Fibroblast of lung (primary cell): ENCODE data around the gene GIMAP8. TPM values are rescaled to one million over a fixed set of nuclear protein-coding genes. Genes with fewer than 3 reads are reported as not detected.

Experiments
- DNase-seq, 2 donors: peaks; one replicate each; pipeline versions ENCODE4 v3.0.0 to v3.0.0-alpha.2; 2010; ENCODE audit warnings: low read depth in 2 of 2
- H2AFZ ChIP-seq: 2 replicates; pipeline ENCODE4 v1.5.1; 2012; ENCODE audit warnings: low read length, control low read depth, inconsistent platforms
- H3K27ac ChIP-seq: 2 replicates; pipeline ENCODE4 v1.5.1; 2011; ENCODE audit warnings: low read length, control low read depth; ENCODE audit not compliant: insufficient read depth
- H3K27me3 ChIP-seq: 2 replicates; pipeline ENCODE4 v1.5.1; 2011; ENCODE audit warnings: mild to moderate bottlenecking, low read length; ENCODE audit not compliant: control insufficient read depth, insufficient read depth
- H3K36me3 ChIP-seq: 2 replicates; pipeline ENCODE4 v1.5.1; 2011; ENCODE audit warnings: low read length; ENCODE audit not compliant: control insufficient read depth, insufficient read depth
- H3K4me1 ChIP-seq: 2 replicates; pipeline ENCODE4 v1.5.1; 2011; ENCODE audit warnings: low read length; ENCODE audit not compliant: control insufficient read depth, insufficient read depth; ENCODE audit errors: extremely low read depth
- H3K4me2 ChIP-seq: 2 replicates; pipeline ENCODE4 v1.5.1; 2011; ENCODE audit warnings: low read length, control low read depth; ENCODE audit not compliant: insufficient read depth; ENCODE audit errors: extremely low read depth
- H3K4me3 ChIP-seq, 4 experiments: fragments of 200-600 bp in 1 of 4; sonication (generic) in 1 of 4; replicated peaks in 1 of 4; 2 replicates each; pipeline ENCODE4 v1.5.1; 2011 to 2016; ENCODE audit warnings: low read length in 4 of 4, low read depth in 3 of 4, mild to moderate bottlenecking in 3 of 4, control low read depth in 2 of 4, inconsistent platforms in 1 of 4, mixed read lengths in 1 of 4; ENCODE audit not compliant: insufficient read depth in 1 of 4; ENCODE audit errors: control extremely low read depth in 1 of 4
- H3K79me2 ChIP-seq: 2 replicates; pipeline ENCODE4 v1.5.1; 2012; ENCODE audit warnings: mild to moderate bottlenecking, low read length, inconsistent platforms; ENCODE audit not compliant: control insufficient read depth, insufficient read depth
- H3K9ac ChIP-seq: 2 replicates; pipeline ENCODE4 v1.5.1; 2011; ENCODE audit warnings: mild to moderate bottlenecking, low read length, control low read depth; ENCODE audit not compliant: insufficient read depth
- H3K9me3 ChIP-seq: 2 replicates; pipeline ENCODE4 v1.5.1; 2012; ENCODE audit warnings: low read depth, low read length; ENCODE audit not compliant: control insufficient read depth, insufficient read depth
- H4K20me1 ChIP-seq: 2 replicates; pipeline ENCODE4 v1.5.1; 2011; ENCODE audit warnings: low read length; ENCODE audit not compliant: control insufficient read depth, insufficient read depth; ENCODE audit errors: extremely low read depth
- EZH2 ChIP-seq: IDR thresholded peaks from 2 replicates; pipeline ENCODE4 v1.5.1; 2012; ENCODE audit warnings: low read length, control low read depth, mild to moderate bottlenecking; ENCODE audit errors: missing control alignments
- polyA plus RNA-seq, 2 donors: library from polyadenylated mRNA; depleted of rRNA in 1 of 2; stranded (reverse) in 1 of 2; unstranded in 1 of 2; fragments of >200 nt; gene quantifications; 2 replicates each; pipeline ENCODE4 v1.2.1, GENCODE V29; 2011 to 2012; ENCODE audit warnings: missing spikeins in 1 of 2
- total RNA-seq: library from RNA; depleted of rRNA; stranded (reverse); fragments of >200 nt; gene quantifications from 2 replicates; pipeline ENCODE4 v1.2.1, GENCODE V29; 2014
- TF ChIP-seq, protein P1 (sequence below), 2 donors: IDR thresholded peaks in 1 of 2; conservative IDR thresholded peaks in 1 of 2; 1 replicate in 1 of 2; 2 replicates in 1 of 2; pipeline ENCODE4 v1.5.1; 2011 to 2012; ENCODE audit warnings: low read length in 2 of 2, control low read depth in 1 of 2, inconsistent platforms in 1 of 2, low read depth in 1 of 2, mild to moderate bottlenecking in 1 of 2

GIMAP8 gene
- total and polyA plus RNA-seq, 2 donors (not counting 1 experiment from before 2014, with no cell fraction given), result under 0.01 TPM; not detected in 1

DNA sequence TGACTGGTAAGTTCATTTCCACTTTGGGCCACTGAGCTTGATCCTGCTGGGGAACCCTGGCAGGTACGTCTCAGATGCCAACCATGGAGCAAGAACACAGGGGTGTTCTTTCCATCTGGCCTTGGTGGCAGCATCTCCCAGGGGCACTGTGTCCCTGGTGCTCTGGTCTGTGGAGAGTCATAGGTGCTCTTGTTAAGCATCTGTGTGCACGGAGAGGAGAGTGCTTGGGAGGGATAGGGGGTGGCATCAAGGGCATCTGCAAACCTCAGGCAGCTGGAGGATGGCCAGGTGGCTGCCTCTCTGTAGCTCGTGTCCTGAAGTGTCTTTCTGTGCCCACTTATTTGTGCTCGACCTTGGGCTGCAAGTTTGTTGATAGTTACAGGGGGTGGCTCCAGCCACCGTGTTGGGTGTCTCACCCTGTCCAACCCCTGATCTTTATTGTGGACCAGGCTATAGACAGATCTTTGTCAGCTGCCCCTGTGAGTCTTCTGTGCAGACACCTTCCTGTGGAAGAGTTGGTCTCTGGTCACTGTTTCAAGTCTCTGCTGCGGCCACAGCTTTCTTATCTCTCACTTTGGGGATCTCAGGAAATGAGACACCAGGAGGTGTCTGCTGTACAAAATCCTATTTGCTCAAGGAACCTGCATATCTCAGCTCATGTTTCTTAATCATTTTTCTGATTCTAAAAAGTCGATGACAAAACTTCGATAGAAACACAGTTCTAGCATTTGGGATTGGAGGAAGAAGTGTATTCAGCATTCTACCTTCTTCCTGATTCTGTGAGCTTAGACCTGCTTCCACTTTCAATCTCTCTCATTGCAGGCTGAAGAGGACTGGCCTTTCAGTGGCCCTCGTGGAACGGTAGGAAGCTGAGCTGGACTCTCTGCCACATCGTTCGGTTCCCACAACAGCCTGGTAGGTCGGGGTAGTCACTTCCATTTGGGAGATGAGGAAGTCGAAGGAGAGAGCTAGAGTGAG is 17.2 kb upstream of the GIMAP8 start:
- no peak for TF ChIP-seq EZH2
- TF ChIP-seq, protein P1, sequence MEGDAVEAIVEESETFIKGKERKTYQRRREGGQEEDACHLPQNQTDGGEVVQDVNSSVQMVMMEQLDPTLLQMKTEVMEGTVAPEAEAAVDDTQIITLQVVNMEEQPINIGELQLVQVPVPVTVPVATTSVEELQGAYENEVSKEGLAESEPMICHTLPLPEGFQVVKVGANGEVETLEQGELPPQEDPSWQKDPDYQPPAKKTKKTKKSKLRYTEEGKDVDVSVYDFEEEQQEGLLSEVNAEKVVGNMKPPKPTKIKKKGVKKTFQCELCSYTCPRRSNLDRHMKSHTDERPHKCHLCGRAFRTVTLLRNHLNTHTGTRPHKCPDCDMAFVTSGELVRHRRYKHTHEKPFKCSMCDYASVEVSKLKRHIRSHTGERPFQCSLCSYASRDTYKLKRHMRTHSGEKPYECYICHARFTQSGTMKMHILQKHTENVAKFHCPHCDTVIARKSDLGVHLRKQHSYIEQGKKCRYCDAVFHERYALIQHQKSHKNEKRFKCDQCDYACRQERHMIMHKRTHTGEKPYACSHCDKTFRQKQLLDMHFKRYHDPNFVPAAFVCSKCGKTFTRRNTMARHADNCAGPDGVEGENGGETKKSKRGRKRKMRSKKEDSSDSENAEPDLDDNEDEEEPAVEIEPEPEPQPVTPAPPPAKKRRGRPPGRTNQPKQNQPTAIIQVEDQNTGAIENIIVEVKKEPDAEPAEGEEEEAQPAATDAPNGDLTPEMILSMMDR (conservative IDR thresholded peaks at IDR 0.05 in 1 of 2, IDR thresholded peaks at IDR 0.05 in 1 of 2; ENCODE audit: low read depth in 1 of 2, low read length in 2 of 2), result no peak
- no peak for DNase-seq
- Histone ChIP-seq H3K4me2 (no peak overlapping the region), H3K9me3 (no peaks in the 10 kb centered on the region), H3K36me3 (no peaks in the 10 kb centered on the region), H3K27me3 (no peaks in the 10 kb centered on the region), H4K20me1 (no peaks in the 10 kb centered on the region), H3K9ac (no peak overlapping the region), H3K79me2 (no peaks in the 10 kb centered on the region), H3K4me3 (no peak overlapping the region), H3K27ac (no peak overlapping the region), H2AFZ (no peak overlapping the region), H3K4me1 (peaks cover 5% of the 10 kb centered on the region)

DNA sequence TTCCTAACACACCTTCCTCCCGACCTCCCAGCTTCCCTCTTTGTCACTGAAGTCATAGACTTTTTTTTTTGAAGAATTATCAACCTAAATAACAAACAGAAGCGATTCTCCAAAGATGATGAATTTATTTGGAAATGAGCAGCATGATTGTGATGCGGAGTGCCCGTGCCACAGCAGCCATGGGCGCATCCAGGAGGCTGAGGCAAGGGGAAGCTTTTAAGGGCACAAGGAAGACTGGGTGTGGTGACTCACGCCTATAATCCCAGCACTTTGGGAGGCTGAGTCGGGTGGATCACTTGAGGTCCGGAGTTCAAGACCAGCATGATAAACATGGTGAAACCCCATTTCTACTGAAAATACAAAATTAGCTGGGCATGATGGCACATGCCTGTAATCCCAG is 16.2 kb upstream of the GIMAP8 start:
- H3K4me3 ChIP-seq, result no peak overlapping the region
- H3K27me3 ChIP-seq, result no peaks in the 10 kb centered on the region
- no peaks in the 10 kb centered on the region for H3K79me2 ChIP-seq
- H3K36me3 ChIP-seq, result no peaks in the 10 kb centered on the region
- no peak overlapping the region for H3K4me2 ChIP-seq
- no peak overlapping the region for H2AFZ ChIP-seq
- DNase-seq, result no peak
- no peaks in the 10 kb centered on the region for H4K20me1 ChIP-seq
- no peak for TF ChIP-seq EZH2
- TF ChIP-seq, protein P1 (conservative IDR thresholded peaks at IDR 0.05 in 1 of 2, IDR thresholded peaks at IDR 0.05 in 1 of 2; ENCODE audit: low read depth in 1 of 2, low read length in 2 of 2), result no peak
- no peak overlapping the region for H3K27ac ChIP-seq
- H3K9me3 ChIP-seq, result no peaks in the 10 kb centered on the region
- H3K4me1 ChIP-seq, result peaks cover under 1% of the 10 kb centered on the region
- no peak overlapping the region for H3K9ac ChIP-seq

DNA sequence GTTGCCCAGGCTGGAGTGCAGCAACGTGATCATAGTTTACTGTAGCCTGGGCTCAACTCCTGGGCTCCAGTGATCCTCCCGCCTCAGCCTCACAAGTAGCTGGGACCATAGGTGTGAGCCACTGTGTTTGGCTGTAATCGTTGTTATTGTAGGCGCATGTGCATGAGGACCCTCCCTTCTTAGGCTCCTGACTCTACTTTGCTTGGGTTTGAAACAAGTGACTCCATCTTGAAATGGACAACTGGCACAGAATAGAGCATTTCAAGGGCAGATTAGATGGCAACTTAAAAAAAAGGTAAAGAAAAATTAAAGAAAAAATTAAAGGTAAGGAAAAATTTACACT is 15.4 kb upstream of the GIMAP8 start:
- Histone ChIP-seq H3K27ac (no peak overlapping the region), H2AFZ (no peak overlapping the region), H3K4me1 (no peaks in the 10 kb centered on the region), H3K36me3 (no peaks in the 10 kb centered on the region), H4K20me1 (no peaks in the 10 kb centered on the region), H3K27me3 (no peaks in the 10 kb centered on the region), H3K79me2 (no peaks in the 10 kb centered on the region), H3K9ac (no peak overlapping the region), H3K4me2 (no peak overlapping the region), H3K9me3 (no peaks in the 10 kb centered on the region), H3K4me3 (no peak overlapping the region)
- DNase-seq, result no peak
- TF ChIP-seq EZH2, result no peak
- TF ChIP-seq, protein P1 (conservative IDR thresholded peaks at IDR 0.05 in 1 of 2, IDR thresholded peaks at IDR 0.05 in 1 of 2; ENCODE audit: low read depth in 1 of 2, low read length in 2 of 2), result no peak
